NK-92 (cell line): ENCODE data around the gene LY6G6D.
A peak's percentile ranks its signal among the peaks of the same experiment; 100 is the strongest.
"Not testable (repeated sequence)": the region's sequence is repeated elsewhere in the genome, so short reads cannot be mapped to it uniquely, and the experiment has no call there.

ENCODE experiments used
- DNase-seq: peaks from one replicate; lab custom pipeline; 2025; ENCODE audit not compliant: unreplicated experiment; lab: John Stamatoyannopoulos, UW

Gene LY6G6D

GRCh38 chr6:31691564-31692108 lies 23.5 kb upstream of the LY6G6D start:
- no peak for DNase-seq

- DNase-seq = no peak
Measured at GRCh38 chr6:31692353-31692752, 22.8 kb upstream of the LY6G6D start.

GRCh38 chr6:31692886-31693285 lies 22.3 kb upstream of the LY6G6D start:
- no peak for DNase-seq

GRCh38 chr6:31693535-31693934 lies 21.6 kb upstream of the LY6G6D start:
- no peak for DNase-seq

- no peak for DNase-seq
Measured at GRCh38 chr6:31697555-31697954, 17.6 kb upstream of the LY6G6D start.

- no peak for DNase-seq
Measured at GRCh38 chr6:31700740-31701401, 14.3 kb upstream of the LY6G6D start.

GRCh38 chr6:31701666-31702404 lies 13.3 kb upstream of the LY6G6D start:
- DNase-seq = no peak

GRCh38 chr6:31702405-31702818 lies 12.7 kb upstream of the LY6G6D start:
- DNase-seq = no peak

- peak; percentile 84 for DNase-seq
Measured at GRCh38 chr6:31702819-31703716, 12.1 kb upstream of the LY6G6D start, which contains the start of gene ABHD16A. Gene ABHD16A, minus strand, starts transcription at chr6:31703324. Its CDS starts 43 bp downstream, at chr6:31703281.

GRCh38 chr6:31705931-31706330 lies 9.2 kb upstream of the LY6G6D start:
- no peak for DNase-seq

- no peak for DNase-seq
Measured at GRCh38 chr6:31706599-31706998, 8.5 kb upstream of the LY6G6D start, which contains the start of gene LY6G6F. Gene LY6G6F, plus strand, starts transcription at chr6:31706866. Its CDS starts 41 bp downstream, at chr6:31706907.

- DNase-seq = no peak
Measured at GRCh38 chr6:31707701-31708100, 7.4 kb upstream of the LY6G6D start.

- no peak for DNase-seq
Measured at GRCh38 chr6:31708224-31708623, 6.9 kb upstream of the LY6G6D start.

- not testable (repeated sequence) for DNase-seq
Measured at GRCh38 chr6:31709157-31709556, 6.0 kb upstream of the LY6G6D start.

GRCh38 chr6:31710523-31711219 lies 4.5 kb upstream of the LY6G6D start:
- DNase-seq = no peak

- no peak for DNase-seq
Measured at GRCh38 chr6:31711233-31711632, 3.9 kb upstream of the LY6G6D start.

GRCh38 chr6:31712296-31712695 lies 2.9 kb upstream of the LY6G6D start:
- no peak for DNase-seq

GRCh38 chr6:31713465-31713864 lies 1.7 kb upstream of the LY6G6D start:
- no peak for DNase-seq

- DNase-seq = no peak
Measured at GRCh38 chr6:31713991-31714684, 1.0 kb upstream of the LY6G6D start.
